Measurements from ENCODE around the gene PROCA1. TPM values are rescaled to one million over a fixed set of nuclear protein-coding genes. Genes with fewer than 3 reads are reported as not detected.

PROCA1 gene
- total and polyA plus RNA-seq, 2 of the 13 experiments (the other 11 are each of a cell fraction or from before 2014, with no cell fraction given) = 0.73 to 1.5 TPM

DNA sequence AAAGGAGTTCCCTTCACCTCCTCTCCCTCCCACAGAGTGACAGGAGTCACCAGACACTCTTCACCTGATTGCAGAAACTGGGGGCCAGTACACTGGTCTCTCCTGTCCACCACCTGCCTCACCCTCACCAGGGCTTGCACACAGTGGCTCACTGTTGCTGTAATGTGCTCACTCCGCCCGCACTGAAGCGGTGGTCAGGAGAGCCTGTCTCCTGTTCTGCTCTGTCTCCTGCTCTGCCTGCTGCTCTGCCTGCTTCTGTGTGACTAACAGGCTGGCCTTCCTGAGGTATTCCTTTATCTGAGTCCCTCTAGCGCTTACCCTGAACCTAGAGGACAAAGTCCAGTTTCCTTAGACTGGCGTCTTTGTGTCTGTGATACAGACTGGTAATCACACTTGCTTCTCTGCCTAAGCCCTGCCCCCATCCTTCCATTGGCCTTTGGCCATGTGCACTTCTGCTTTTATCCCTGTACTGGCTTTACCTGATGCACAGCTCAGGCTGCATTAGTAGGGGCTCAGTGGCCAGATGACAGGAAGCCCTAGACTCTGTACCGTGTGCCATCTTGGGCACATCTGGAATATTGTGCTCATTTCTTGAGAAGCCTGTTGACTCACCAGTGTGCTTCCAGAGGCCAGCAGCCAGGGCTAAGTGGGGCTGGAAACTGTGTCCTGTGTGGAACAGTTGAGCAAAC is 13.3 kb downstream of the PROCA1 start (continued):
- TF ChIP-seq, protein P1, sequence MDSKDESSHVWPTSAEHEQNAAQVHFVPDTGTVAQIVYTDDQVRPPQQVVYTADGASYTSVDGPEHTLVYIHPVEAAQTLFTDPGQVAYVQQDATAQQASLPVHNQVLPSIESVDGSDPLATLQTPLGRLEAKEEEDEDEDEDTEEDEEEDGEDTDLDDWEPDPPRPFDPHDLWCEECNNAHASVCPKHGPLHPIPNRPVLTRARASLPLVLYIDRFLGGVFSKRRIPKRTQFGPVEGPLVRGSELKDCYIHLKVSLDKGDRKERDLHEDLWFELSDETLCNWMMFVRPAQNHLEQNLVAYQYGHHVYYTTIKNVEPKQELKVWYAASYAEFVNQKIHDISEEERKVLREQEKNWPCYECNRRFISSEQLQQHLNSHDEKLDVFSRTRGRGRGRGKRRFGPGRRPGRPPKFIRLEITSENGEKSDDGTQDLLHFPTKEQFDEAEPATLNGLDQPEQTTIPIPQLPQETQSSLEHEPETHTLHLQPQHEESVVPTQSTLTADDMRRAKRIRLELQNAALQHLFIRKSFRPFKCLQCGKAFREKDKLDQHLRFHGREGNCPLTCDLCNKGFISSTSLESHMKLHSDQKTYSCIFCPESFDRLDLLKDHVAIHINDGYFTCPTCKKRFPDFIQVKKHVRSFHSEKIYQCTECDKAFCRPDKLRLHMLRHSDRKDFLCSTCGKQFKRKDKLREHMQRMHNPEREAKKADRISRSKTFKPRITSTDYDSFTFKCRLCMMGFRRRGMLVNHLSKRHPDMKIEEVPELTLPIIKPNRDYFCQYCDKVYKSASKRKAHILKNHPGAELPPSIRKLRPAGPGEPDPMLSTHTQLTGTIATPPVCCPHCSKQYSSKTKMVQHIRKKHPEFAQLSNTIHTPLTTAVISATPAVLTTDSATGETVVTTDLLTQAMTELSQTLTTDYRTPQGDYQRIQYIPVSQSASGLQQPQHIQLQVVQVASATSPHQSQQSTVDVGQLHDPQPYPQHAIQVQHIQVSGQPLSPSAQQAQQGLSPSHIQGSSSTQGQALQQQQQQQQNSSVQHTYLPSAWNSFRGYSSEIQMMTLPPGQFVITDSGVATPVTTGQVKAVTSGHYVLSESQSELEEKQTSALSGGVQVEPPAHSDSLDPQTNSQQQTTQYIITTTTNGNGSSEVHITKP (CRISPR knock-in tag; IDR thresholded peaks at IDR 0.05; ENCODE audit: low read depth) = peak; percentile 52; the same call in 1 of the 2 replicates
- TF ChIP-seq SNAPC2 (CRISPR knock-in tag; IDR thresholded peaks at IDR 0.05) (peak; percentile 97), AHR (CRISPR knock-in tag; IDR thresholded peaks at IDR 0.05) (no peak), SP1 (IDR thresholded peaks at IDR 0.05) (no peak), SP1 (CRISPR knock-in tag; IDR thresholded peaks at IDR 0.05) (peak; percentile 39; the same call in 1 of the 2 replicates), TFDP2 (CRISPR knock-in tag; IDR thresholded peaks at IDR 0.05) (peak; percentile 34; the same call in 1 of the 2 replicates), ZC3H13 (CRISPR knock-in tag; IDR thresholded peaks at IDR 0.05) (peak; percentile 72; the same call in 1 of the 2 replicates), ZNF234 (CRISPR knock-in tag; conservative IDR thresholded peaks at IDR 0.05) (no peak), IRX3 (CRISPR knock-in tag; IDR thresholded peaks at IDR 0.05; ENCODE audit: borderline replicate concordance, low read depth) (0 out of 2 replicates have a peak, but pooled peaks have one; percentile 73), BORCS8-MEF2B (CRISPR knock-in tag; IDR thresholded peaks at IDR 0.05) (peak; percentile 66), ZIK1 (CRISPR knock-in tag; IDR thresholded peaks at IDR 0.05; ENCODE audit: borderline replicate concordance, low read depth) (peak; percentile 34; the same call in 1 of the 2 replicates), CENPBD1 (CRISPR knock-in tag; IDR thresholded peaks at IDR 0.05; ENCODE audit: borderline replicate concordance, low read depth) (no peak), STAG1 (CRISPR knock-in tag; IDR thresholded peaks at IDR 0.05) (peak; percentile 25; the same call in 1 of the 2 replicates), TOE1 (CRISPR knock-in tag; IDR thresholded peaks at IDR 0.05) (no peak), NFKB2 (CRISPR knock-in tag; IDR thresholded peaks at IDR 0.05; ENCODE audit: borderline replicate concordance) (no peak; the same call in 1 of the 2 replicates), SNRNP70 (IDR thresholded peaks at IDR 0.05; ENCODE audit: low read depth, low read length) (no peak)
- TF ChIP-seq, protein P2, sequence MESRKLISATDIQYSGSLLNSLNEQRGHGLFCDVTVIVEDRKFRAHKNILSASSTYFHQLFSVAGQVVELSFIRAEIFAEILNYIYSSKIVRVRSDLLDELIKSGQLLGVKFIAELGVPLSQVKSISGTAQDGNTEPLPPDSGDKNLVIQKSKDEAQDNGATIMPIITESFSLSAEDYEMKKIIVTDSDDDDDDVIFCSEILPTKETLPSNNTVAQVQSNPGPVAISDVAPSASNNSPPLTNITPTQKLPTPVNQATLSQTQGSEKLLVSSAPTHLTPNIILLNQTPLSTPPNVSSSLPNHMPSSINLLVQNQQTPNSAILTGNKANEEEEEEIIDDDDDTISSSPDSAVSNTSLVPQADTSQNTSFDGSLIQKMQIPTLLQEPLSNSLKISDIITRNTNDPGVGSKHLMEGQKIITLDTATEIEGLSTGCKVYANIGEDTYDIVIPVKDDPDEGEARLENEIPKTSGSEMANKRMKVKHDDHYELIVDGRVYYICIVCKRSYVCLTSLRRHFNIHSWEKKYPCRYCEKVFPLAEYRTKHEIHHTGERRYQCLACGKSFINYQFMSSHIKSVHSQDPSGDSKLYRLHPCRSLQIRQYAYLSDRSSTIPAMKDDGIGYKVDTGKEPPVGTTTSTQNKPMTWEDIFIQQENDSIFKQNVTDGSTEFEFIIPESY (CRISPR knock-in tag; IDR thresholded peaks at IDR 0.05) = peak; percentile 45; the same call in 1 of the 2 replicates
- TF ChIP-seq, protein P3, sequence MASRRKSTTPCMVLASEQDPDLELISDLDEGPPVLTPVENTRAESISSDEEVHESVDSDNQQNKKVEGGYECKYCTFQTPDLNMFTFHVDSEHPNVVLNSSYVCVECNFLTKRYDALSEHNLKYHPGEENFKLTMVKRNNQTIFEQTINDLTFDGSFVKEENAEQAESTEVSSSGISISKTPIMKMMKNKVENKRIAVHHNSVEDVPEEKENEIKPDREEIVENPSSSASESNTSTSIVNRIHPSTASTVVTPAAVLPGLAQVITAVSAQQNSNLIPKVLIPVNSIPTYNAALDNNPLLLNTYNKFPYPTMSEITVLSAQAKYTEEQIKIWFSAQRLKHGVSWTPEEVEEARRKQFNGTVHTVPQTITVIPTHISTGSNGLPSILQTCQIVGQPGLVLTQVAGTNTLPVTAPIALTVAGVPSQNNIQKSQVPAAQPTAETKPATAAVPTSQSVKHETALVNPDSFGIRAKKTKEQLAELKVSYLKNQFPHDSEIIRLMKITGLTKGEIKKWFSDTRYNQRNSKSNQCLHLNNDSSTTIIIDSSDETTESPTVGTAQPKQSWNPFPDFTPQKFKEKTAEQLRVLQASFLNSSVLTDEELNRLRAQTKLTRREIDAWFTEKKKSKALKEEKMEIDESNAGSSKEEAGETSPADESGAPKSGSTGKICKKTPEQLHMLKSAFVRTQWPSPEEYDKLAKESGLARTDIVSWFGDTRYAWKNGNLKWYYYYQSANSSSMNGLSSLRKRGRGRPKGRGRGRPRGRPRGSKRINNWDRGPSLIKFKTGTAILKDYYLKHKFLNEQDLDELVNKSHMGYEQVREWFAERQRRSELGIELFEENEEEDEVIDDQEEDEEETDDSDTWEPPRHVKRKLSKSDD (CRISPR knock-in tag; IDR thresholded peaks at IDR 0.05; ENCODE audit: low read depth) = no peak

Measured in HepG2 (cell line).